Esophagus muscularis mucosa (tissue), 3 donors: Measurements from ENCODE around the gene ADH1C.

Source experiments
- CTCF ChIP-seq, 3 experiments: fragments of 200-600 bp in 2 of 3; fragments of 450-650 bp in 1 of 3; sonication (generic) in 2 of 3; IDR thresholded peaks; one replicate each; pipeline ENCODE4 v1.5.1; 2017 to 2019; ENCODE audit warnings: antibody characterized with exemption in 3 of 3, mild to moderate bottlenecking in 2 of 3, moderate library complexity in 1 of 3
- POLR2A ChIP-seq: fragments of 450-650 bp; IDR thresholded peaks from one replicate; pipeline ENCODE4 v1.6.1; 2017; ENCODE audit warnings: antibody characterized with exemption, moderate library complexity, mild to moderate bottlenecking, low read depth
- POLR2AphosphoS5 ChIP-seq, 2 donors: sonication (generic); formaldehyde crosslinking; IDR thresholded peaks; one replicate each; pipeline ENCODE4 v1.6.1; 2017; ENCODE audit warnings: antibody characterized with exemption in 2 of 2

DNA sequence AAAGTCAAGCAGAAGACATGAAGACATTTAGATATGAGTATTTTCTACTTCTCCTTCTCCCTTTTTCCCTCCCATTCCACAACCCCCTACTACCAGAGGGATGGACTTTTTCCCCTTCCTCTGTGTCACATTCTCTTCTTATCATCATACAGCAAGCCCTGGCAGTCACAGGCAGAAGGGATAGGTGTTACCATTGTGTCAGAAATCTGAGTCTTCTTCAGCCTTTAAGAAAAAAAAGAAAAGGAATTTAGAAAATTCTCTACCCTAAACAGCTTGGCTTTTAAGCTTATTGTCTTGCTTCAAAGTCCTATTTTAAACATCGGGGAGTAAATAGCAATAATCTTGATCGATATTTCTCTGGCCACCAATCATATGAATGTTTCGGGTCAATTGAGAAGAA lies 30.9 kb upstream of the ADH1C start:
- TF ChIP-seq POLR2A (no peak), POLR2AphosphoS5 (IDR thresholded peaks at IDR 0.05) (no peak), CTCF (IDR thresholded peaks at IDR 0.05) (no peak)
